Subcutaneous adipose tissue (tissue), 4 donors: Measurements from ENCODE around the gene RFX2. TPM values are rescaled to one million over a fixed set of nuclear protein-coding genes. Genes with fewer than 3 reads are reported as not detected.

Experiments used
- CTCF ChIP-seq: fragments of 450-650 bp; IDR thresholded peaks from one replicate; pipeline ENCODE4 v1.5.1; 2016; ENCODE audit warnings: low read depth, mild to moderate bottlenecking, control low read depth, antibody characterized with exemption, moderate library complexity
- total RNA-seq, 4 donors: library from RNA; depleted of rRNA; stranded (reverse); fragments of >200 nt; gene quantifications; one replicate each; pipeline ENCODE4 v1.1.0, GENCODE V29; 2016

Gene RFX2
- total RNA-seq, 4 donors from 2014 or later, result 2.9 to 8.9 (median 7.2) TPM

- TF ChIP-seq CTCF, result no peak
Measured at GRCh38 chr19:6039566-6040225, 70.6 kb downstream of the RFX2 start.

GRCh38 chr19:6038634-6039405, 71.5 kb downstream of the RFX2 start:
- TF ChIP-seq CTCF, result no peak

- no peak for TF ChIP-seq CTCF
Measured at GRCh38 chr19:6035026-6035425, 75.3 kb downstream of the RFX2 start.

DNA sequence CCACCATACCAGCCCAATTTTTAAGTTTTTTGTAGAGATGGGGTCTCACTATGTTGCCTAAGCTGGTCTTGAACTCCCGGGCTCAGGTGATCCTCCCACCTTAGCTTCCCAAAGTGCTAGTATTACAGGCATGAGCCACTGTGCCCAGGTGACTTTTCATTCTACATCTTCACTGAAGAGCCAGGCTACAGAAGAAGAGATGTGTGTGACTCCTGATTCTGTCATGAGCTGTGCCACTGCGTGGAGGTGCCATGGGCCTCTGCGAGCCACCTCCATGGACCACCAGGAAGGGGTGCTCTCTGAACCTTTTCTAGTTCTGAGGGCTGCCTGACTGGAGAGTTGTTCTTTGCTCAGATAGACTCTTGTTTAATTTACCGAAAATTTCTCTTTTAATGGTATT, 75.8 kb downstream of the RFX2 start:
- no peak for TF ChIP-seq CTCF

GRCh38 chr19:6033744-6034264, 76.5 kb downstream of the RFX2 start:
- TF ChIP-seq CTCF, result no peak

GRCh38 chr19:6032827-6033226, 77.5 kb downstream of the RFX2 start:
- TF ChIP-seq CTCF, result no peak

DNA sequence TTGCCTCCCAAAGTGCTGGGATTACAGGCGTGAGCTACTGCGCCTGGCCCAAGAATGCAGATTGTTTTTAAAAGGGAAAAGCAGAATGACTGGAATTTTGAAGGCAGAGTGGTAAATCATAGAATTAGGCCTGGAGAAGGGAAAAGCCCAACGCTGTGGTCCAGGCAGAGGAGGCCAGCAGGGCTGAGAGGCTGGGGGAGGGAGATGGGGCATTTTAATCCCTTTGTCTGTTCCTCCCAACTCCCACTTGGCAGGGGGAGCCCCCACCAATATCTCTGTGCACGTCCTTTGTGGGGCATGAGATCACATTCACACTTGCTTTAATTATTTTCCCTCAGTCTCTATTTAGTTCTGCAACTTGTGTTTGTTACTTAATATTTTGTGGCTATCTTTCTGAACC, 77.9 kb downstream of the RFX2 start:
- TF ChIP-seq CTCF, result no peak
